Endothelial cell of umbilical vein (primary cell): ENCODE results near the gene SRRM3. TPM values are rescaled to one million over a fixed set of nuclear protein-coding genes. Genes with fewer than 3 reads are reported as not detected.
A peak's percentile ranks its signal among the peaks of the same experiment; 100 is the strongest.

Source experiments
- BruUV-seq: library from RNA; stranded (reverse); fragments of 400-500 nt; replicated peaks from 2 replicates; lab custom pipeline; 2021; lab: Mats Ljungman, UMichigan
- CTCF ChIA-PET: fragments of 300-600, 350-600 bp; sonication (Branson Sonifier 250); formaldehyde crosslinking; loops from one replicate; lab custom pipeline; 2021; ENCODE audit warnings: antibody characterized with exemption, inconsistent platforms; lab: Charles Lee
- POLR2A ChIA-PET: fragments of 300-600, 350-600 bp; sonication (Branson Sonifier 250); formaldehyde crosslinking; loops from one replicate; lab custom pipeline; 2021; ENCODE audit warnings: antibody characterized with exemption, inconsistent platforms; lab: Charles Lee
- DNase-seq: peaks from one replicate; pipeline ENCODE4 v3.0.0-alpha.2; 2011; ENCODE audit warnings: low read depth, low spot score
- FAIRE-seq: peaks from 2 replicates; lab custom pipeline; 2011; peaks lifted over from hg19 to GRCh38; lab: Jason Lieb, UNC
- H2AFZ ChIP-seq: 2 replicates; pipeline ENCODE4 v1.6.0; 2012; ENCODE audit warnings: low read depth, low read length, control low read depth, inconsistent platforms
- H3K27ac ChIP-seq: 2 replicates; pipeline ENCODE4 v1.5.1; 2011; ENCODE audit warnings: low read depth, mild to moderate bottlenecking, control low read depth, low read length, moderate library complexity; ENCODE audit not compliant: insufficient read depth
- H3K27me3 ChIP-seq, 2 experiments: 2 replicates each; pipeline versions ENCODE4 v1.6.0 to v1.6.1; 2011; ENCODE audit warnings: low read length in 2 of 2, mixed read lengths in 1 of 2; ENCODE audit not compliant: control insufficient read depth in 2 of 2, insufficient read depth in 2 of 2
- H3K36me3 ChIP-seq, 2 experiments: 2 replicates in 1 of 2; 3 replicates in 1 of 2; pipeline ENCODE4 v1.5.1; 2011; ENCODE audit warnings: low read length in 2 of 2, mild to moderate bottlenecking in 1 of 2, moderate library complexity in 1 of 2; ENCODE audit not compliant: control insufficient read depth in 2 of 2, insufficient read depth in 2 of 2; ENCODE audit errors: extremely low read depth in 1 of 2
- H3K4me1 ChIP-seq: 3 replicates; pipeline ENCODE4 v1.5.1; 2011; ENCODE audit warnings: mild to moderate bottlenecking, low read length; ENCODE audit not compliant: control insufficient read depth, insufficient read depth; ENCODE audit errors: extremely low read depth
- H3K4me2 ChIP-seq: 2 replicates; pipeline ENCODE4 v1.6.1; 2011; ENCODE audit warnings: low read length, control low read depth, mixed read lengths; ENCODE audit not compliant: insufficient read depth
- H3K4me3 ChIP-seq, 3 experiments: fragments of 200-600 bp in 1 of 3; sonication (generic), shearing (Covaris generic) in 1 of 3; replicated peaks in 1 of 3; 2 replicates each; pipeline ENCODE4 v1.5.1; 2011 to 2016; ENCODE audit warnings: control low read depth in 3 of 3, low read length in 3 of 3, mild to moderate bottlenecking in 2 of 3, inconsistent platforms in 1 of 3, low read depth in 1 of 3, moderate library complexity in 1 of 3; ENCODE audit not compliant: insufficient read depth in 1 of 3
- H3K79me2 ChIP-seq: 2 replicates; pipeline ENCODE4 v1.6.0; 2012; ENCODE audit warnings: low read length, inconsistent platforms; ENCODE audit not compliant: control insufficient read depth, insufficient read depth
- H3K9ac ChIP-seq: replicated peaks from 2 replicates; pipeline ENCODE3; 2011; ENCODE audit warnings: low read length, control low read depth; ENCODE audit not compliant: insufficient read depth; ENCODE audit errors: extremely low read depth
- H3K9me1 ChIP-seq: replicated peaks from 3 replicates; pipeline ENCODE4 v1.6.0; 2011; ENCODE audit warnings: mild to moderate bottlenecking, low read length; ENCODE audit not compliant: control insufficient read depth, insufficient read depth; ENCODE audit errors: extremely low read depth
- H3K9me3 ChIP-seq: replicated peaks from 2 replicates; pipeline ENCODE4 v1.5.1; 2012; ENCODE audit warnings: low read length, inconsistent platforms; ENCODE audit not compliant: control insufficient read depth, insufficient read depth
- H4K20me1 ChIP-seq: replicated peaks from 2 replicates; pipeline ENCODE3; 2011; ENCODE audit warnings: mild to moderate bottlenecking, low read length; ENCODE audit not compliant: control insufficient read depth, insufficient read depth; ENCODE audit errors: extremely low read depth
- EZH2 ChIP-seq: IDR thresholded peaks from 2 replicates; pipeline ENCODE4 v1.6.1; 2012; ENCODE audit warnings: borderline replicate concordance, low read depth, mild to moderate bottlenecking, moderate library complexity, low read length, inconsistent platforms; ENCODE audit not compliant: severe bottlenecking
- FOS ChIP-seq: IDR thresholded peaks from 2 replicates; pipeline ENCODE4 v1.6.1; 2011; ENCODE audit warnings: mild to moderate bottlenecking, low read length, moderate library complexity, borderline replicate concordance; ENCODE audit not compliant: insufficient read depth
- GATA2 ChIP-seq: IDR thresholded peaks from 2 replicates; pipeline ENCODE4 v1.7.0; 2011; ENCODE audit warnings: low read depth, mild to moderate bottlenecking, moderate library complexity, mixed read lengths, low read length; ENCODE audit not compliant: insufficient read length, insufficient read depth
- JUN ChIP-seq: IDR thresholded peaks from 2 replicates; pipeline ENCODE4 v1.6.1; 2011; ENCODE audit warnings: borderline replicate concordance, low read depth; ENCODE audit not compliant: insufficient read length, insufficient read depth
- MYC ChIP-seq: IDR thresholded peaks from one replicate; pipeline ENCODE4 v1.6.1; 2011; ENCODE audit warnings: mild to moderate bottlenecking, low read depth, low read length
- POLR2A ChIP-seq: IDR thresholded peaks from 2 replicates; pipeline ENCODE4 v1.6.1; 2012; ENCODE audit warnings: low read depth, mild to moderate bottlenecking, control low read depth, low read length
- POLR2AphosphoS5 ChIP-seq: IDR thresholded peaks from 2 replicates; pipeline ENCODE4 v1.6.1; 2012; ENCODE audit warnings: low read depth, mild to moderate bottlenecking, control low read depth, low read length, moderate library complexity; ENCODE audit not compliant: insufficient read depth
- dilution Hi-C: fragments of 300-500 bp; cut with MboI; formaldehyde crosslinking; loops from one replicate; pipeline ENCODE4 v1.15.0; 2019; ENCODE audit warnings: low sequenced_read_pairs; ENCODE audit not compliant: extremely low pct_ligation_motif_present
- intact Hi-C: fragments of 100-400 bp; cut with micrococcal nuclease; formaldehyde crosslinking; loops from one replicate; pipeline ENCODE4 v1.10.0; 2022
- polyA plus RNA-seq, 4 experiments: library from polyadenylated mRNA; depleted of rRNA in 3 of 4; stranded (reverse) in 3 of 4; unstranded in 1 of 4; fragments of >200 nt; gene quantifications; 2 replicates each; pipeline versions ENCODE4 v1.2.1 to v1.2.3, GENCODE V29; 2011 to 2012; ENCODE audit warnings: missing spikeins in 1 of 4
- total RNA-seq: library from RNA; stranded (reverse); gene quantifications from 2 replicates; pipeline ENCODE4 v1.2.3, GENCODE V29; 2021
- TF ChIP-seq, protein P1 (sequence below): IDR thresholded peaks from 2 replicates; pipeline ENCODE4 v1.6.1; 2011; ENCODE audit not compliant: insufficient read depth, insufficient read length

Gene SRRM3
- total and polyA plus RNA-seq, 2 donors (not counting 3 experiments of a cell fraction or from before 2014, with no cell fraction given), result 4.4 to 5.4 TPM

DNA sequence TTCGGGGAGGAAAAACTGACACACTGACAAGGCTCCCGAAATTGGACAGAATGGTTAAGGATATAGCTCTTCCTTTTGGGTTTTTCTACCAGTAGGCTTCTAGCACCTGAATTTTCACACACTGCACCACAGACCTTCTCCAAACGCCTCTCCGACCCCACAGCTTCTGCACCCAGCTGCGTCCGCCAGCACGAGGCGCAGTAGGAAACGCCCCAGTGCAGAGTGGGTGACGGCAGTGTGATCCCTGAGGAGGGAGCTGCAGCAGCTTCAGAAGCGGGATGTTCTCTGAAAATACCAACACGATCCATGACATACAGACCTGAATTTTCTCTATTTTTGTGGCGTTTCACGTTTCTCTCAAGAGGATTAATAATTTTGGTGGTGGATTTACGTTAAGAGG is 126.7 kb downstream of the SRRM3 start:
- H3K36me3 ChIP-seq, result peaks cover 7 to 17% of the 10 kb centered on the region in 2 experiments
- H3K4me1 ChIP-seq, result peaks cover 9% of the 10 kb centered on the region
- no peaks in the 10 kb centered on the region for H3K9me1 ChIP-seq
- peaks cover 9% of the 10 kb centered on the region for H4K20me1 ChIP-seq
- H2AFZ ChIP-seq, result no peak overlapping the region
- no peak overlapping the region for H3K4me3 ChIP-seq
- dilution Hi-C loops, result no loop called here
- ChIA-PET POLR2A (no interaction called here), CTCF (interaction anchor here (1.3 kb wide), 1 partner anchor 10 kb away, joined by 7 read pairs; no protein-coding TSS in a partner anchor)
- H3K27ac ChIP-seq, result peak overlapping the region; percentile 9
- H3K9me3 ChIP-seq, result no peaks in the 10 kb centered on the region
- BruUV-seq, result TSS peak; percentile 15
- no peak overlapping the region for H3K9ac ChIP-seq
- DNase-seq, result no peak
- H3K27me3 ChIP-seq, result no peaks in the 10 kb centered on the region
- intact Hi-C loops, result no loop called here
- no peak for TF ChIP-seq JUN
- TF ChIP-seq, protein P1, sequence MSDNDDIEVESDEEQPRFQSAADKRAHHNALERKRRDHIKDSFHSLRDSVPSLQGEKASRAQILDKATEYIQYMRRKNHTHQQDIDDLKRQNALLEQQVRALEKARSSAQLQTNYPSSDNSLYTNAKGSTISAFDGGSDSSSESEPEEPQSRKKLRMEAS, result no peak
- no peak for TF ChIP-seq FOS
- no peak for TF ChIP-seq POLR2A
- no peak for TF ChIP-seq GATA2
- H3K4me2 ChIP-seq, result no peak overlapping the region
- FAIRE-seq, result no peak
- H3K79me2 ChIP-seq, result peaks cover 90% of the 10 kb centered on the region

DNA sequence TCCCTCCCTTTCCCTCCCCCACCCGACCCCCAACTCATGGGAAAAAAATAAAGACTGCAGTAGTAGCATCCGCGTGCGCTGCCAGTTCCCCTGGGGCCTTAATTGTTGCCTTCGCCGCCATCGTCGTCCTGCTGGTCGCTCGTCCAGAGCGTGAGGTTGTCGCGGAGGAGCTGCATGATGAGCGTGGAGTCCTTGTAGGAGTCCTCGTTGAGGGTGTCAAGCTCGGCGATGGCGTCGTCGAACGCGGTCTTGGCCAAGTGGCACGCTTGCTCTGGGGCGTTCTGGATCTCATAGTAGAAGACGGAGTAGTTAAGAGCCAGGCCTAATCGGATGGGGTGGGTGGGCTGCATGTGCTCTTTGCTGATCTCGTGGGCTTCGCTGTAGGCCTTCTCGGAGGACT is 127.8 kb downstream of the SRRM3 start:
- H3K4me3 ChIP-seq, result no peak overlapping the region
- BruUV-seq, result no TSS peak
- H3K9me1 ChIP-seq, result no peaks in the 10 kb centered on the region
- peaks cover 9% of the 10 kb centered on the region for H3K4me1 ChIP-seq
- TF ChIP-seq JUN, result no peak
- TF ChIP-seq, protein P1, result no peak
- TF ChIP-seq FOS, result no peak
- TF ChIP-seq GATA2, result no peak
- TF ChIP-seq POLR2AphosphoS5, result no peak
- no peak for TF ChIP-seq MYC
- no peak for TF ChIP-seq EZH2
- no peak overlapping the region for H2AFZ ChIP-seq
- DNase-seq, result no peak
- FAIRE-seq, result no peak
- peaks cover 16% of the 10 kb centered on the region for H4K20me1 ChIP-seq
- H3K27me3 ChIP-seq, result no peaks in the 10 kb centered on the region
- intact Hi-C loops, result no loop called here
- H3K79me2 ChIP-seq, result peaks cover 94% of the 10 kb centered on the region
- dilution Hi-C loops, result no loop called here
- H3K36me3 ChIP-seq, result peaks cover 9 to 16% of the 10 kb centered on the region in 2 experiments
- H3K4me2 ChIP-seq, result no peak overlapping the region
- H3K27ac ChIP-seq, result no peak overlapping the region
- H3K9ac ChIP-seq, result no peak overlapping the region
- CTCF ChIA-PET, result no interaction called here
- H3K9me3 ChIP-seq, result no peaks in the 10 kb centered on the region
- POLR2A ChIA-PET, result no interaction called here
